Testis (tissue), 2 donors: ENCODE results near the gene ORM2.

Experiments
- POLR2A ChIP-seq: fragments of 450-650 bp; IDR thresholded peaks from one replicate; pipeline ENCODE4 v1.6.1; 2017; ENCODE audit warnings: antibody characterized with exemption, mild to moderate bottlenecking, moderate library complexity
- TF ChIP-seq, protein P1 (sequence below), 3 experiments: fragments of 450-650 bp in 2 of 3; fragments of 200-600 bp in 1 of 3; sonication (generic) in 1 of 3; IDR thresholded peaks; one replicate each; pipeline ENCODE4 v1.5.1; 2016 to 2019; ENCODE audit warnings: antibody characterized with exemption in 3 of 3, mild to moderate bottlenecking in 2 of 3, moderate library complexity in 1 of 3

GRCh38 chr9:114363424-114363823 is 33.8 kb downstream of the ORM2 start:
- TF ChIP-seq, protein P1, sequence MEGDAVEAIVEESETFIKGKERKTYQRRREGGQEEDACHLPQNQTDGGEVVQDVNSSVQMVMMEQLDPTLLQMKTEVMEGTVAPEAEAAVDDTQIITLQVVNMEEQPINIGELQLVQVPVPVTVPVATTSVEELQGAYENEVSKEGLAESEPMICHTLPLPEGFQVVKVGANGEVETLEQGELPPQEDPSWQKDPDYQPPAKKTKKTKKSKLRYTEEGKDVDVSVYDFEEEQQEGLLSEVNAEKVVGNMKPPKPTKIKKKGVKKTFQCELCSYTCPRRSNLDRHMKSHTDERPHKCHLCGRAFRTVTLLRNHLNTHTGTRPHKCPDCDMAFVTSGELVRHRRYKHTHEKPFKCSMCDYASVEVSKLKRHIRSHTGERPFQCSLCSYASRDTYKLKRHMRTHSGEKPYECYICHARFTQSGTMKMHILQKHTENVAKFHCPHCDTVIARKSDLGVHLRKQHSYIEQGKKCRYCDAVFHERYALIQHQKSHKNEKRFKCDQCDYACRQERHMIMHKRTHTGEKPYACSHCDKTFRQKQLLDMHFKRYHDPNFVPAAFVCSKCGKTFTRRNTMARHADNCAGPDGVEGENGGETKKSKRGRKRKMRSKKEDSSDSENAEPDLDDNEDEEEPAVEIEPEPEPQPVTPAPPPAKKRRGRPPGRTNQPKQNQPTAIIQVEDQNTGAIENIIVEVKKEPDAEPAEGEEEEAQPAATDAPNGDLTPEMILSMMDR (IDR thresholded peaks at IDR 0.05): no peak
- TF ChIP-seq POLR2A: no peak
